Prostate gland (tissue), 2 donors: ENCODE results near the gene GSTO1. TPM values are rescaled to one million over a fixed set of nuclear protein-coding genes. Genes with fewer than 3 reads are reported as not detected.
"Not testable (repeated sequence)": the region's sequence is repeated elsewhere in the genome, so short reads cannot be mapped to it uniquely, and the experiment has no call there.

Experiments
- DNase-seq: peaks from one replicate; pipeline ENCODE4 v3.0.0-alpha.2; 2019; ENCODE audit warnings: low spot score
- H3K27ac ChIP-seq, 2 donors: fragments of 200-600 bp; sonication (generic); 2 replicates each; pipeline ENCODE4 v1.5.1; 2017 to 2019
- H3K27me3 ChIP-seq: fragments of 200-600 bp; sonication (generic); replicated peaks from 2 replicates; pipeline ENCODE4 v1.5.1; 2019; ENCODE audit not compliant: insufficient read depth
- H3K36me3 ChIP-seq, 2 donors: fragments of 200-600 bp; sonication (generic); 1 replicate in 1 of 2; 2 replicates in 1 of 2; pipeline versions ENCODE4 v1.5.1 to v1.8.1; 2017 to 2019
- H3K4me1 ChIP-seq: fragments of 200-600 bp; sonication (generic); replicated peaks from 2 replicates; pipeline ENCODE4 v1.5.1; 2019
- H3K4me3 ChIP-seq, 2 donors: fragments of 200-600 bp; sonication (generic); 2 replicates each; pipeline ENCODE4 v1.5.1; 2017 to 2019
- H3K9me3 ChIP-seq: fragments of 200-600 bp; sonication (generic); 2 replicates; pipeline ENCODE4 v1.5.1; 2017
- POLR2A ChIP-seq: fragments of 450-650 bp; IDR thresholded peaks from one replicate; pipeline ENCODE4 v1.6.1; 2016; ENCODE audit warnings: antibody characterized with exemption, mild to moderate bottlenecking
- POLR2AphosphoS5 ChIP-seq: sonication (generic); formaldehyde crosslinking; IDR thresholded peaks from one replicate; pipeline ENCODE4 v1.6.1; 2017; ENCODE audit warnings: antibody characterized with exemption
- WGBS: methylation state at CpG from one replicate; pipeline ENCODE4 v1.1.5; 2018; 5-methylcytosine and 5-hydroxymethylcytosine counted together
- intact Hi-C: fragments of 100-400 bp; cut with DNase I; formaldehyde crosslinking; loops from one replicate; pipeline ENCODE4 v1.14.2; 2022
- total RNA-seq, 2 donors: library from RNA; depleted of rRNA; stranded (reverse); fragments of >200 nt; gene quantifications; one replicate each; pipeline ENCODE4 v1.1.0, GENCODE V29; 2016
- TF ChIP-seq, protein P1 (sequence below), 4 experiments: fragments of 200-600 bp in 2 of 4; fragments of 450-650 bp in 2 of 4; sonication (generic) in 2 of 4; IDR thresholded peaks; 1 replicate in 3 of 4; 2 replicates in 1 of 4; pipeline ENCODE4 v1.5.1; 2016 to 2019; ENCODE audit warnings: antibody characterized with exemption in 4 of 4, mild to moderate bottlenecking in 2 of 4, moderate library complexity in 2 of 4

GSTO1 gene
- total RNA-seq, 2 donors from 2014 or later = 46.8 to 91.8 TPM

DNA sequence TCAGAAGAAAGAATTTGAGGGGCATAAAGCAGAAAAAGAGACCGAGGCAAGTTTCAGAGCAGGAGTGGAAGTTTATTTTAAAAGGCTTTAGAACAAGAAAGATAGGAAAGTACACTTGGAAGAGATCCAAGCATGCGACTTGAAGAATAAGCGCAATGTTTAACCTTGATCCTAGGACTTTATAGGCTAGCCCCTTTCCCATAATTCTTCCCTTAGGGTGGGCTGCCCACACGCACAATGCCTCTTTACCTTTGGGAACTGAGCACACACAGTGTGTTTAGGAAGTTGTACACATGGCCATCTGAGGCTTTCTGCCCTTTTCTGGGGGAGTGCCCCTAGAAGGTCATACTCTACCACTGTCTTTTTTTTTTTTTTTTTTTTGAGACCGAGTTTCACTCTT lies 11.2 kb upstream of the GSTO1 start:
- H3K36me3 ChIP-seq = no peaks in the 10 kb centered on the region
- WGBS = 44% methylated on average over 5 of the region's 5 CpGs
- DNase-seq = no peak
- H3K4me3 ChIP-seq = no peak overlapping the region
- no peak for TF ChIP-seq POLR2A
- TF ChIP-seq, protein P1, sequence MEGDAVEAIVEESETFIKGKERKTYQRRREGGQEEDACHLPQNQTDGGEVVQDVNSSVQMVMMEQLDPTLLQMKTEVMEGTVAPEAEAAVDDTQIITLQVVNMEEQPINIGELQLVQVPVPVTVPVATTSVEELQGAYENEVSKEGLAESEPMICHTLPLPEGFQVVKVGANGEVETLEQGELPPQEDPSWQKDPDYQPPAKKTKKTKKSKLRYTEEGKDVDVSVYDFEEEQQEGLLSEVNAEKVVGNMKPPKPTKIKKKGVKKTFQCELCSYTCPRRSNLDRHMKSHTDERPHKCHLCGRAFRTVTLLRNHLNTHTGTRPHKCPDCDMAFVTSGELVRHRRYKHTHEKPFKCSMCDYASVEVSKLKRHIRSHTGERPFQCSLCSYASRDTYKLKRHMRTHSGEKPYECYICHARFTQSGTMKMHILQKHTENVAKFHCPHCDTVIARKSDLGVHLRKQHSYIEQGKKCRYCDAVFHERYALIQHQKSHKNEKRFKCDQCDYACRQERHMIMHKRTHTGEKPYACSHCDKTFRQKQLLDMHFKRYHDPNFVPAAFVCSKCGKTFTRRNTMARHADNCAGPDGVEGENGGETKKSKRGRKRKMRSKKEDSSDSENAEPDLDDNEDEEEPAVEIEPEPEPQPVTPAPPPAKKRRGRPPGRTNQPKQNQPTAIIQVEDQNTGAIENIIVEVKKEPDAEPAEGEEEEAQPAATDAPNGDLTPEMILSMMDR (IDR thresholded peaks at IDR 0.05) = no peak
- no peak for TF ChIP-seq POLR2AphosphoS5
- no peak overlapping the region for H3K27ac ChIP-seq
- intact Hi-C loops = no loop called here
- H3K27me3 ChIP-seq = no peaks in the 10 kb centered on the region
- no peaks in the 10 kb centered on the region for H3K9me3 ChIP-seq
- no peaks in the 10 kb centered on the region for H3K4me1 ChIP-seq

DNA sequence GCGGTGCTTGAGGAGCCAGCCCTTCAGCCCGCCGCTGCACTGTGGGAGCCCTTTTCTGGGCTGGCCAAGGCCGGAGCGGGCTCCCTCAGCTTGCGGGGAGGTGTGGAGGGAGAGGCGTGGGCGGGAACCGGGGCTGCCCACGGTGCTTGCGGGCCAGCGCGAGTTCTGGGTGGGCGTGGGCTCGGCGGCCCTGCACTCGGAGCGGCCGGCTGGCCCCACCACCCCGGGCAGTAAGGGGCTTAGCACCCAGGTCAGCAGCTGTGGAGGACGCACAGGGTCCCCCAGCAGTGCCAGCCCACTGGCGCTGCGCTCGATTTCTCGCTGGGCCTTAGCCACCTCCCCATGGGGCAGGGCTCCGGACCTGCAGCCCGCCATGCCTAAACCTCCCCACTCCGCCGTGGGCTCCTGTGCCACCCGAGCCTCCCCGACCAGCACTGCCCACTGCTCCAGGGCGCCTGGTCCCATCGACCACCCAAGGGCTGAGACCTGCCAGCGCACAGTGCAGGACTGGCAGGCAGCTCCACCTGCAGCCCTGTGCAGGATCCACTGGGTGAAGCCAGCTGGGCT lies 9.5 kb upstream of the GSTO1 start:
- no peak overlapping the region for H3K4me3 ChIP-seq
- no peak overlapping the region for H3K27ac ChIP-seq
- no peaks in the 10 kb centered on the region for H3K36me3 ChIP-seq
- H3K27me3 ChIP-seq = no peaks in the 10 kb centered on the region
- TF ChIP-seq POLR2AphosphoS5 (no peak), POLR2A (no peak)
- TF ChIP-seq, protein P1 (IDR thresholded peaks at IDR 0.05) = no peak
- H3K4me1 ChIP-seq = no peaks in the 10 kb centered on the region
- no peaks in the 10 kb centered on the region for H3K9me3 ChIP-seq
- intact Hi-C loops = no loop called here
- DNase-seq = no peak
- 95% methylated on average over 34 of the region's 34 CpGs for WGBS

DNA sequence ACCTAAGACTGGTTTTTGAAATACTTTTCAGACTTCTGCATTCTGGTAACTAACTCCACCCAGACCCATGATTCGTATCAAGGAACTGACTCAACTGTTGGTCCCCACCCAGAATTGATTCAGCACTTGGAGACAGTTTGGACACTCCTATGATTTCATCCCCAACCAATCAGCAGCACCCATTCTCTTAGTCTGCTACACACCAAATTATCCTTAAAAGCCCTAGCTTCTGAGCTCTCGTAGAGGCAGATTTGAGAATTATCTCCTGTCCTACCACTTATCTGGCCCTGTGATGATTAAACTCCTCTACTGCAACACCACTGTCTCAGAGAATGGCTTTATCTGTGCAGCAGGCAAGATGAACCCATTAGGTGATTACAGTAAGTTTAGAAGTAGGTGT lies 7.7 kb upstream of the GSTO1 start:
- Histone ChIP-seq H3K4me3 (no peak overlapping the region), H3K9me3 (no peaks in the 10 kb centered on the region), H3K36me3 (no peaks in the 10 kb centered on the region), H3K27ac (no peak overlapping the region), H3K27me3 (no peaks in the 10 kb centered on the region), H3K4me1 (no peaks in the 10 kb centered on the region)
- TF ChIP-seq, protein P1 (IDR thresholded peaks at IDR 0.05) = no peak
- TF ChIP-seq POLR2AphosphoS5 (no peak), POLR2A (no peak)
- intact Hi-C loops = no loop called here
- DNase-seq = no peak
- 80% methylated on average over 2 of the region's 2 CpGs for WGBS

DNA sequence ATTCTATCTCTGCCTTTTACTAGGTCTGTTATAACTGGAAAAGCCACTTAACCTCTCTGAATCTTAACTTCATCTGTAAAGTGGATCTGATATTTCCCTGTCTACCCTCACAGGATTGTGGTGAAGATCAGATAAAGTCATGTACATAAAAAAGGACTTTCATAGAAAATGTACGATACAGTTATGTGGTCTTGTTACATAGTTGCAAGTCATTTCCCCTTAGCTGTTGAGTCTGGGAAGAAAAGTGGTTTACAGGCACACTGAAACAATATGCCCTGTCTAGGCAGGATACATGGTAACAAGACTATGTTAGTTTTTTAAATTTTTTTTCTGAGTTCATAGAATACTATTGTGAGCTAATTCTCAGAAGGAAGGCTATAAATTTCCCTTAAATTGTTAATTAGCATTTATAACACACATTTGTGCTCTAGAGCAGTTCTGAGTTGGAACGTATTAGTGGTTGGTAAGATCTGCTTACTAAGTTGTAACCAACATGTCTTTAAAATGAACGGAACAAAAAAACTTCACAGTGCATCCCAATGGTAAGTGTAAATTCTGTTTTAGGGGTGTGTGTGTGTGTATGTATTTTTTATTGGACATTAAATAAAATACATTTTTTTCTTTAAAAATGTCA lies 7.1 kb upstream of the GSTO1 start:
- H3K27me3 ChIP-seq = no peaks in the 10 kb centered on the region
- intact Hi-C loops = no loop called here
- H3K27ac ChIP-seq = no peak overlapping the region
- TF ChIP-seq POLR2A (no peak), POLR2AphosphoS5 (no peak)
- TF ChIP-seq, protein P1 (IDR thresholded peaks at IDR 0.05) = no peak
- no peaks in the 10 kb centered on the region for H3K4me1 ChIP-seq
- WGBS = 54% methylated on average over 3 of the region's 3 CpGs
- no peaks in the 10 kb centered on the region for H3K36me3 ChIP-seq
- no peak for DNase-seq
- no peaks in the 10 kb centered on the region for H3K9me3 ChIP-seq
- H3K4me3 ChIP-seq = no peak overlapping the region

DNA sequence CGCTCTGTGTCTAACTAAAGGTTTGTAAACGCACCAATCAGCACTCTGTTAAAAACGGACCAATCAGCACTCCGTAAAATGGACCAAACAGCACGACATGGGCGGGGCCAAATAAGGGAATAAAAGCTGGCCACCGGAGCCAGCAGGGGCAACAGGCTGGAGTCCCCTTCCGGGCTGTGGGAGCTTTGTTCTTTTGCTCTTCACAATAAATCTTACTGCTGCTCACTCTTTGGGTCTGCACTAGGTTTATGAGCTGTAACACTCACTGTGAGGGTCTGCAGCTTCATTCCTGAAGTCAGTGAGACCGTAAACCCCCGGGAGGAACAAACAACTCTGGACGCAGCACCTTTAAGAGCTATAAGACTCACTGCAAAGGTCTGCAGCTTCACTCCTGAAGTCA lies 5.8 kb upstream of the GSTO1 start:
- H3K36me3 ChIP-seq, intact Hi-C loops, H3K27ac ChIP-seq, H3K4me3 ChIP-seq, H3K9me3 ChIP-seq, H3K27me3 ChIP-seq, DNase-seq, H3K4me1 ChIP-seq: not testable (repeated sequence)
- 59% methylated on average over 11 of the region's 11 CpGs for WGBS
